ENCODE measurements around the gene ADORA2A.
A peak's percentile ranks its signal among the peaks of the same experiment; 100 is the strongest.

The ADORA2A gene

GRCh38 chr22:24443668-24444067 lies 16.3 kb downstream of the ADORA2A start:
- H3K4me3 ChIP-seq (ENCODE audit: extremely low read depth, insufficient read depth, low read length, poor library complexity, severe bottlenecking) = no peak overlapping the region
- H3K36me3 ChIP-seq (ENCODE audit: control insufficient read depth, insufficient read depth, low read length) = no peaks in the 10 kb centered on the region
- peaks cover 26% of the 10 kb centered on the region for H3K4me1 ChIP-seq (ENCODE audit: control insufficient read depth, insufficient read depth, low read length, poor library complexity, severe bottlenecking)
- H3K9me3 ChIP-seq (ENCODE audit: control insufficient read depth, low read length) = no peaks in the 10 kb centered on the region
- H3K27ac ChIP-seq (ENCODE audit: low read depth, low read length, severe bottlenecking) = no peak overlapping the region

- Histone ChIP-seq H3K9me3 (ENCODE audit: control insufficient read depth, low read length) (no peaks in the 10 kb centered on the region), H3K4me1 (ENCODE audit: control insufficient read depth, insufficient read depth, low read length, poor library complexity, severe bottlenecking) (peaks cover 26% of the 10 kb centered on the region), H3K27ac (ENCODE audit: low read depth, low read length, severe bottlenecking) (no peak overlapping the region), H3K36me3 (ENCODE audit: control insufficient read depth, insufficient read depth, low read length) (no peaks in the 10 kb centered on the region), H3K4me3 (ENCODE audit: extremely low read depth, insufficient read depth, low read length, poor library complexity, severe bottlenecking) (no peak overlapping the region)
- WGBS, 2 experiments (ENCODE audit: insufficient coverage in 2 of 2) = 90 to 100% methylated on average over 3 of the region's 3 CpGs
Measured at GRCh38 chr22:24444251-24444650, 16.9 kb downstream of the ADORA2A start.

GRCh38 chr22:24444729-24445466 lies 17.5 kb downstream of the ADORA2A start:
- Histone ChIP-seq H3K9me3 (ENCODE audit: control insufficient read depth, low read length) (no peaks in the 10 kb centered on the region), H3K4me3 (ENCODE audit: extremely low read depth, insufficient read depth, low read length, poor library complexity, severe bottlenecking) (no peak overlapping the region), H3K4me1 (ENCODE audit: control insufficient read depth, insufficient read depth, low read length, poor library complexity, severe bottlenecking) (peaks cover 26% of the 10 kb centered on the region), H3K27ac (ENCODE audit: low read depth, low read length, severe bottlenecking) (no peak overlapping the region), H3K36me3 (ENCODE audit: control insufficient read depth, insufficient read depth, low read length) (no peaks in the 10 kb centered on the region)
- 69 to 72% methylated on average over 11 to 12 of the region's 12 CpGs for WGBS, 2 experiments (ENCODE audit: insufficient coverage in 2 of 2)

- peak overlapping the region; percentile 43 for H3K27ac ChIP-seq (ENCODE audit: low read depth, low read length, severe bottlenecking)
Measured at GRCh38 chr22:24445481-24446259, 18.3 kb downstream of the ADORA2A start.

GRCh38 chr22:24446260-24446611 lies 18.8 kb downstream of the ADORA2A start:
- 80 to 90% methylated on average over 1 to 2 of the region's 3 CpGs for WGBS, 2 experiments (ENCODE audit: insufficient coverage in 2 of 2)
- Histone ChIP-seq H3K27ac (ENCODE audit: low read depth, low read length, severe bottlenecking) (no peak overlapping the region), H3K4me1 (ENCODE audit: control insufficient read depth, insufficient read depth, low read length, poor library complexity, severe bottlenecking) (peaks cover 33% of the 10 kb centered on the region), H3K4me3 (ENCODE audit: extremely low read depth, insufficient read depth, low read length, poor library complexity, severe bottlenecking) (no peak overlapping the region), H3K9me3 (ENCODE audit: control insufficient read depth, low read length) (peaks cover 4% of the 10 kb centered on the region), H3K36me3 (ENCODE audit: control insufficient read depth, insufficient read depth, low read length) (no peaks in the 10 kb centered on the region)

More at GRCh38 chr22:24445481-24446259, 18.3 kb downstream of the ADORA2A start:
- Histone ChIP-seq H3K9me3 (ENCODE audit: control insufficient read depth, low read length) (no peaks in the 10 kb centered on the region), H3K4me3 (ENCODE audit: extremely low read depth, insufficient read depth, low read length, poor library complexity, severe bottlenecking) (no peak overlapping the region), H3K4me1 (ENCODE audit: control insufficient read depth, insufficient read depth, low read length, poor library complexity, severe bottlenecking) (peaks cover 30% of the 10 kb centered on the region), H3K36me3 (ENCODE audit: control insufficient read depth, insufficient read depth, low read length) (no peaks in the 10 kb centered on the region)
- 57 to 62% methylated on average over 10 to 11 of the region's 11 CpGs for WGBS, 2 experiments (ENCODE audit: insufficient coverage in 2 of 2)

GRCh38 chr22:24450610-24451009 lies 23.2 kb downstream of the ADORA2A start:
- Histone ChIP-seq H3K36me3 (ENCODE audit: control insufficient read depth, insufficient read depth, low read length) (no peaks in the 10 kb centered on the region), H3K27ac (ENCODE audit: low read depth, low read length, severe bottlenecking) (peak overlapping the region; percentile 46), H3K4me3 (ENCODE audit: extremely low read depth, insufficient read depth, low read length, poor library complexity, severe bottlenecking) (no peak overlapping the region), H3K9me3 (ENCODE audit: control insufficient read depth, low read length) (peaks cover 5% of the 10 kb centered on the region), H3K4me1 (ENCODE audit: control insufficient read depth, insufficient read depth, low read length, poor library complexity, severe bottlenecking) (peaks cover 18% of the 10 kb centered on the region)
- WGBS, 2 experiments (ENCODE audit: insufficient coverage in 2 of 2) = 80% methylated on average over 1 of the region's 1 CpG; no CpG with 5 or more reads in 1 of the 2 experiments

GRCh38 chr22:24451162-24451561 lies 23.8 kb downstream of the ADORA2A start:
- peaks cover 5% of the 10 kb centered on the region for H3K9me3 ChIP-seq (ENCODE audit: control insufficient read depth, low read length)
- H3K27ac ChIP-seq (ENCODE audit: low read depth, low read length, severe bottlenecking) = no peak overlapping the region
- H3K4me3 ChIP-seq (ENCODE audit: extremely low read depth, insufficient read depth, low read length, poor library complexity, severe bottlenecking) = no peak overlapping the region
- peaks cover 13% of the 10 kb centered on the region for H3K4me1 ChIP-seq (ENCODE audit: control insufficient read depth, insufficient read depth, low read length, poor library complexity, severe bottlenecking)
- H3K36me3 ChIP-seq (ENCODE audit: control insufficient read depth, insufficient read depth, low read length) = no peaks in the 10 kb centered on the region

GRCh38 chr22:24453853-24454252 lies 26.5 kb downstream of the ADORA2A start:
- 78 to 83% methylated on average over 1 of the region's 1 CpG for WGBS, 2 experiments (ENCODE audit: insufficient coverage in 2 of 2)
- Histone ChIP-seq H3K36me3 (ENCODE audit: control insufficient read depth, insufficient read depth, low read length) (no peaks in the 10 kb centered on the region), H3K4me1 (ENCODE audit: control insufficient read depth, insufficient read depth, low read length, poor library complexity, severe bottlenecking) (peaks cover 9% of the 10 kb centered on the region), H3K9me3 (ENCODE audit: control insufficient read depth, low read length) (peaks cover 5% of the 10 kb centered on the region), H3K27ac (ENCODE audit: low read depth, low read length, severe bottlenecking) (no peak overlapping the region), H3K4me3 (ENCODE audit: extremely low read depth, insufficient read depth, low read length, poor library complexity, severe bottlenecking) (no peak overlapping the region)

- WGBS, 2 experiments (ENCODE audit: insufficient coverage in 2 of 2) = 79 to 89% methylated on average over 1 to 3 of the region's 4 CpGs
Measured at GRCh38 chr22:24455039-24455438, 27.6 kb downstream of the ADORA2A start.

GRCh38 chr22:24455751-24456426 lies 28.5 kb downstream of the ADORA2A start:
- 95 to 97% methylated on average over 3 to 7 of the region's 9 CpGs for WGBS, 2 experiments (ENCODE audit: insufficient coverage in 2 of 2)
- Histone ChIP-seq H3K36me3 (ENCODE audit: control insufficient read depth, insufficient read depth, low read length) (no peaks in the 10 kb centered on the region), H3K4me3 (ENCODE audit: extremely low read depth, insufficient read depth, low read length, poor library complexity, severe bottlenecking) (no peak overlapping the region), H3K27ac (ENCODE audit: low read depth, low read length, severe bottlenecking) (no peak overlapping the region), H3K9me3 (ENCODE audit: control insufficient read depth, low read length) (peaks cover 4% of the 10 kb centered on the region), H3K4me1 (ENCODE audit: control insufficient read depth, insufficient read depth, low read length, poor library complexity, severe bottlenecking) (peaks cover 19% of the 10 kb centered on the region)

More at GRCh38 chr22:24455039-24455438, 27.6 kb downstream of the ADORA2A start:
- Histone ChIP-seq H3K4me3 (ENCODE audit: extremely low read depth, insufficient read depth, low read length, poor library complexity, severe bottlenecking) (no peak overlapping the region), H3K27ac (ENCODE audit: low read depth, low read length, severe bottlenecking) (no peak overlapping the region), H3K36me3 (ENCODE audit: control insufficient read depth, insufficient read depth, low read length) (no peaks in the 10 kb centered on the region), H3K9me3 (ENCODE audit: control insufficient read depth, low read length) (peaks cover 5% of the 10 kb centered on the region), H3K4me1 (ENCODE audit: control insufficient read depth, insufficient read depth, low read length, poor library complexity, severe bottlenecking) (peaks cover 16% of the 10 kb centered on the region)
